ENCODE measurements around the gene KRTAP4-8.
"Not testable (repeated sequence)": the region's sequence is repeated elsewhere in the genome, so short reads cannot be mapped to it uniquely, and the experiment has no call there.

Gene KRTAP4-8

GRCh38 chr17:41107941-41108450, 10.1 kb upstream of the KRTAP4-8 start:
- no peak for DNase-seq

GRCh38 chr17:41105347-41105746, 7.4 kb upstream of the KRTAP4-8 start, which contains the start of gene KRTAP4-9:
KRTAP4-9 (plus strand) TSS chr17:41105389; CDS start chr17:41105389, 0 bp downstream.
- DNase-seq, result not testable (repeated sequence)

- DNase-seq, result not testable (repeated sequence)
Observed at GRCh38 chr17:41104386-41105038, 6.6 kb upstream of the KRTAP4-8 start.

- no peak for DNase-seq
Observed at GRCh38 chr17:41103896-41104295, 6.0 kb upstream of the KRTAP4-8 start.

GRCh38 chr17:41101586-41102259, 3.8 kb upstream of the KRTAP4-8 start, which contains the start of gene KRTAP4-16:
KRTAP4-16 (minus strand) TSS chr17:41102209; CDS start chr17:41102209, 0 bp downstream.
- no peak for DNase-seq

- not testable (repeated sequence) for DNase-seq
Observed at GRCh38 chr17:41099682-41100480, 1.9 kb upstream of the KRTAP4-8 start.

- DNase-seq, result no peak
Observed at GRCh38 chr17:41098481-41098880, 539 bp upstream of the KRTAP4-8 start.

GRCh38 chr17:41096055-41096454, 1.9 kb downstream of the KRTAP4-8 start:
- DNase-seq, result no peak

GRCh38 chr17:41088760-41089352, 9.1 kb downstream of the KRTAP4-8 start:
- not testable (repeated sequence) for DNase-seq

- DNase-seq, result not testable (repeated sequence)
Observed at GRCh38 chr17:41084100-41084856, 13.7 kb downstream of the KRTAP4-8 start, which contains the start of gene KRTAP4-7. KRTAP4-7 (plus strand) TSS chr17:41084150; CDS start chr17:41084207, 57 bp downstream.

GRCh38 chr17:41083427-41083826, 14.5 kb downstream of the KRTAP4-8 start:
- DNase-seq, result not testable (repeated sequence)

GRCh38 chr17:41082626-41083025, 15.3 kb downstream of the KRTAP4-8 start:
- DNase-seq, result no peak

- DNase-seq, result no peak
Observed at GRCh38 chr17:41076788-41077187, 21.2 kb downstream of the KRTAP4-8 start.

- no peak for DNase-seq
Observed at GRCh38 chr17:41073676-41074075, 24.3 kb downstream of the KRTAP4-8 start.

GRCh38 chr17:41071606-41072360, 26.2 kb downstream of the KRTAP4-8 start:
- DNase-seq, result no peak

GRCh38 chr17:41069031-41069430, 28.9 kb downstream of the KRTAP4-8 start:
- no peak for DNase-seq

- DNase-seq, result no peak
Observed at GRCh38 chr17:41067281-41067680, 30.7 kb downstream of the KRTAP4-8 start.

GRCh38 chr17:41065829-41066624, 31.9 kb downstream of the KRTAP4-8 start, which contains the start of gene KRTAP2-4:
KRTAP2-4 (minus strand) TSS chr17:41065879; CDS start chr17:41065845, 34 bp downstream.
- DNase-seq, result no peak

GRCh38 chr17:41065016-41065689, 32.8 kb downstream of the KRTAP4-8 start:
- DNase-seq, result not testable (repeated sequence)
